Measurements from ENCODE around the gene CLCN4.

CLCN4 gene

DNA sequence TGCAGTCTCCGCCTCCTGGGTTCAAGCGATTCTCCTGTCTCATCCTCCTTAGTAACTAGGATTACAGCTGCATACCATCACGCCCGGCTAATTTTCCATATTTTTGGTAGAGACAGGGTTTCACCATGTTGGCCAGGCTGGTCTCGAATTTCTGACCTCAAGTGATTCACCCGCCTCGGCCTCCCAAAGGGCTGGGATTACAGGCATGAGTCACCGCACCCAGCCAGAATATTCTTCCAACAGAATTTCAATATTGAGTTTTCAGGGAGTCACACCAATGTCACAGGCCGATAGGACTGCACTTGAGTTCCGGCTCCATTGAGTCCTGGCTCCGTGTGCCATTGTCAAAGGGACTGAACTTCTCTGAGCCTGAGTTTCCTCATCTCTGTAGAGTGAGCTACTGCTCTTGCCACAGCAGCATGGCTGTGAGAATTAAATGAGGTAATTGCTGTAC, 82.9 kb downstream of the CLCN4 start (continued):
- TF ChIP-seq ZNF629 (tag by site-specific recombination; IDR thresholded peaks at IDR 0.05) (no peak), ZSCAN18 (tag by site-specific recombination; IDR thresholded peaks at IDR 0.05) (no peak)

GRCh38 chrX:10240918-10241317, 84.1 kb downstream of the CLCN4 start:
- no peak overlapping the region for H3K4me3 ChIP-seq (ENCODE audit: low read depth, low read length)
- POLR2A ChIA-PET: no interaction called here
- H3K9me3 ChIP-seq (ENCODE audit: control insufficient read depth, insufficient read depth, low read depth, low read length): no peaks in the 10 kb centered on the region
- no peaks in the 10 kb centered on the region for H3K36me3 ChIP-seq (ENCODE audit: control insufficient read depth in 2 of 2, insufficient read depth in 1 of 2, low read length in 2 of 2)
- H3K4me1 ChIP-seq (ENCODE audit: control insufficient read depth, insufficient read depth, low read length): no peaks in the 10 kb centered on the region
- H3K27ac ChIP-seq (ENCODE audit: extremely low read depth, low read depth, low read length): no peak overlapping the region
- CTCF ChIA-PET: interaction anchor here (2.7 kb wide), 1 partner anchor 51 kb away, joined by 8 read pairs; no protein-coding TSS in a partner anchor
- TF ChIP-seq ZNF513 (tag by site-specific recombination; IDR thresholded peaks at IDR 0.05) (no peak), ZNF544 (tag by site-specific recombination; IDR thresholded peaks at IDR 0.05) (no peak), HOXA7 (CRISPR knock-in tag; IDR thresholded peaks at IDR 0.05; ENCODE audit: borderline replicate concordance) (no peak), ZNF670 (tag by site-specific recombination; IDR thresholded peaks at IDR 0.05; ENCODE audit: low read depth) (no peak), RBAK (tag by site-specific recombination; IDR thresholded peaks at IDR 0.05) (no peak), ZNF324 (tag by site-specific recombination; IDR thresholded peaks at IDR 0.05) (no peak)
- TF ChIP-seq, protein P1, sequence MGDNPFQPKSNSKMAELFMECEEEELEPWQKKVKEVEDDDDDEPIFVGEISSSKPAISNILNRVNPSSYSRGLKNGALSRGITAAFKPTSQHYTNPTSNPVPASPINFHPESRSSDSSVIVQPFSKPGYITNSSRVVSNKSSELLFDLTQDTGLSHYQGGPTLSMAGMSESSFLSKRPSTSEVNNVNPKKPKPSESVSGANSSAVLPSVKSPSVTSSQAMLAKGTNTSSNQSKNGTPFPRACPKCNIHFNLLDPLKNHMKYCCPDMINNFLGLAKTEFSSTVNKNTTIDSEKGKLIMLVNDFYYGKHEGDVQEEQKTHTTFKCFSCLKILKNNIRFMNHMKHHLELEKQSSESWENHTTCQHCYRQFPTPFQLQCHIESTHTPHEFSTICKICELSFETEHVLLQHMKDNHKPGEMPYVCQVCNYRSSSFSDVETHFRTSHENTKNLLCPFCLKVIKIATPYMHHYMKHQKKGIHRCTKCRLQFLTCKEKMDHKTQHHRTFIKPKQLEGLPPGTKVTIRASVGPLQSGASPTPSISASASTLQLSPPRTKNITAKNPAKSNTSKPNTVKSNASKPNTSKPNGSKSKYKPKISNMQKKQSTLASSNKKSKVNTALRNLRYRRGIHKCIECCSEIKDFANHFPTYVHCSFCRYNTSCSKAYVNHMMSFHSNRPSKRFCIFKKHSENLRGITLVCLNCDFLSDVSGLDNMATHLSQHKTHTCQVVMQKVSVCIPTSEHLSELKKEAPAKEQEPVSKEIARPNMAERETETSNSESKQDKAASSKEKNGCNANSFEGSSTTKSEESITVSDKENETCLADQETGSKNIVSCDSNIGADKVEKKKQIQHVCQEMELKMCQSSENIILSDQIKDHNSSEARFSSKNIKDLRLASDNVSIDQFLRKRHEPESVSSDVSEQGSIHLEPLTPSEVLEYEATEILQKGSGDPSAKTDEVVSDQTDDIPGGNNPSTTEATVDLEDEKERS (tag by site-specific recombination; IDR thresholded peaks at IDR 0.05): no peak
- TF ChIP-seq, protein P2, sequence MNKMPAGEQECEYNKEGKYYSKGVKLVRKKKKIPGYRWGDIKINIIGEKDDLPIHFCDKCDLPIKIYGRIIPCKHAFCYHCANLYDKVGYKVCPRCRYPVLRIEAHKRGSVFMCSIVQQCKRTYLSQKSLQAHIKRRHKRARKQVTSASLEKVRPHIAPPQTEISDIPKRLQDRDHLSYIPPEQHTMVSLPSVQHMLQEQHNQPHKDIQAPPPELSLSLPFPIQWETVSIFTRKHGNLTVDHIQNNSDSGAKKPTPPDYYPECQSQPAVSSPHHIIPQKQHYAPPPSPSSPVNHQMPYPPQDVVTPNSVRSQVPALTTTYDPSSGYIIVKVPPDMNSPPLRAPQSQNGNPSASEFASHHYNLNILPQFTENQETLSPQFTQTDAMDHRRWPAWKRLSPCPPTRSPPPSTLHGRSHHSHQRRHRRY (tag by site-specific recombination; IDR thresholded peaks at IDR 0.05): no peak

DNA sequence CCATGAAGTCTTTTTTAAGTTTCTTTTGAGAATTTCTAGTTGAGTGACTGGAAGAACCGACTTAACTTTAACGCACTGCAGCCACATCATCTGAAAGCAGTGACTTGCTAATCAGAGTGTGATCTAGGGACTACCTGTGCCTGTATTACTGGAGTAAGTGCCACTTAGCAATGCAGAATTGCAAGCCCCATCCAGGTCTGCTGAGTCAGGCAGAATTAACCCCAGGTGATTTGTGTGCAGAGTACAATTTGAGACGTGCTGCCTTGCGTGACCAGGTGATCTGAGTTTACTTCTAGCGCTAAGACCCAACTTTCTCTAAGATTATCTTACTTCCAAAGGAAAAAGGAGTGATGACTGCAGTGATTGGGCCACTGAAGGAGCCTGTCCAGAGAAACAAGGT, 85.3 kb downstream of the CLCN4 start:
- CTCF ChIA-PET: no interaction called here
- H3K4me1 ChIP-seq (ENCODE audit: control insufficient read depth, insufficient read depth, low read length): no peaks in the 10 kb centered on the region
- no peak overlapping the region for H3K4me3 ChIP-seq (ENCODE audit: low read depth, low read length)
- TF ChIP-seq ZNF521 (tag by site-specific recombination; IDR thresholded peaks at IDR 0.05) (no peak), ZSCAN5A (tag by site-specific recombination; IDR thresholded peaks at IDR 0.05) (no peak), ZNF16 (tag by site-specific recombination; IDR thresholded peaks at IDR 0.05; ENCODE audit: low read depth) (no peak), YY1 (tag by site-specific recombination; IDR thresholded peaks at IDR 0.05) (no peak), ELK4 (IDR thresholded peaks at IDR 0.05; ENCODE audit: borderline replicate concordance, low read depth, low read length) (no peak), ZNF140 (tag by site-specific recombination; IDR thresholded peaks at IDR 0.05) (no peak), ZFP37 (tag by site-specific recombination; IDR thresholded peaks at IDR 0.05) (no peak), ZNF239 (tag by site-specific recombination; IDR thresholded peaks at IDR 0.05) (no peak), SCRT1 (tag by site-specific recombination; IDR thresholded peaks at IDR 0.05; ENCODE audit: borderline replicate concordance) (no peak), ZNF660 (tag by site-specific recombination; IDR thresholded peaks at IDR 0.05) (no peak)
- TF ChIP-seq, protein P3, sequence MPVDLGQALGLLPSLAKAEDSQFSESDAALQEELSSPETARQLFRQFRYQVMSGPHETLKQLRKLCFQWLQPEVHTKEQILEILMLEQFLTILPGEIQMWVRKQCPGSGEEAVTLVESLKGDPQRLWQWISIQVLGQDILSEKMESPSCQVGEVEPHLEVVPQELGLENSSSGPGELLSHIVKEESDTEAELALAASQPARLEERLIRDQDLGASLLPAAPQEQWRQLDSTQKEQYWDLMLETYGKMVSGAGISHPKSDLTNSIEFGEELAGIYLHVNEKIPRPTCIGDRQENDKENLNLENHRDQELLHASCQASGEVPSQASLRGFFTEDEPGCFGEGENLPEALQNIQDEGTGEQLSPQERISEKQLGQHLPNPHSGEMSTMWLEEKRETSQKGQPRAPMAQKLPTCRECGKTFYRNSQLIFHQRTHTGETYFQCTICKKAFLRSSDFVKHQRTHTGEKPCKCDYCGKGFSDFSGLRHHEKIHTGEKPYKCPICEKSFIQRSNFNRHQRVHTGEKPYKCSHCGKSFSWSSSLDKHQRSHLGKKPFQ (tag by site-specific recombination; IDR thresholded peaks at IDR 0.05): no peak
- TF ChIP-seq, protein P4, sequence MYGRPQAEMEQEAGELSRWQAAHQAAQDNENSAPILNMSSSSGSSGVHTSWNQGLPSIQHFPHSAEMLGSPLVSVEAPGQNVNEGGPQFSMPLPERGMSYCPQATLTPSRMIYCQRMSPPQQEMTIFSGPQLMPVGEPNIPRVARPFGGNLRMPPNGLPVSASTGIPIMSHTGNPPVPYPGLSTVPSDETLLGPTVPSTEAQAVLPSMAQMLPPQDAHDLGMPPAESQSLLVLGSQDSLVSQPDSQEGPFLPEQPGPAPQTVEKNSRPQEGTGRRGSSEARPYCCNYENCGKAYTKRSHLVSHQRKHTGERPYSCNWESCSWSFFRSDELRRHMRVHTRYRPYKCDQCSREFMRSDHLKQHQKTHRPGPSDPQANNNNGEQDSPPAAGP (tag by site-specific recombination; IDR thresholded peaks at IDR 0.05): no peak
- H3K27ac ChIP-seq (ENCODE audit: extremely low read depth, low read depth, low read length): no peak overlapping the region
- H3K9me3 ChIP-seq (ENCODE audit: control insufficient read depth, insufficient read depth, low read depth, low read length): no peaks in the 10 kb centered on the region
- H3K36me3 ChIP-seq (ENCODE audit: control insufficient read depth in 2 of 2, insufficient read depth in 1 of 2, low read length in 2 of 2): no peaks in the 10 kb centered on the region
- POLR2A ChIA-PET: no interaction called here

Measured in HEK293 (cell line).